22Rv1 (cell line): Measurements from ENCODE around the gene ZNF600.

Source experiments
- CTCF ChIP-seq: fragments of 450-650 bp; IDR thresholded peaks from 2 replicates; pipeline ENCODE4 v1.5.1; 2017; ENCODE audit warnings: mild to moderate bottlenecking
- ZFX ChIP-seq: fragments of 450-650 bp; IDR thresholded peaks from 2 replicates; pipeline ENCODE4 v1.6.1; 2017; ENCODE audit warnings: antibody characterized with exemption, borderline replicate concordance

- TF ChIP-seq CTCF (no peak), ZFX (no peak)
These were observed 39.2 kb upstream of the ZNF600 start for GRCh38 chr19:52825765-52826164.
